Right cardiac atrium (tissue), 5 donors: Measurements from ENCODE around the gene KRTAP10-12. TPM values are rescaled to one million over a fixed set of nuclear protein-coding genes. Genes with fewer than 3 reads are reported as not detected.

Experiments used
- ATAC-seq, 2 donors: fragments of 200-7000 bp; cut with Tn5 transposase; one replicate each; pipeline versions ENCODE4 v1.8.0 to v1.9.1; 2020; ENCODE audit warnings: moderate library complexity in 2 of 2, mild to moderate bottlenecking in 1 of 2
- DNase-seq, 3 donors: peaks; one replicate each; pipeline ENCODE4 v3.0.0-alpha.2; 2020
- H3K27ac ChIP-seq: one replicate; pipeline ENCODE4 v1.5.1; 2013; ENCODE audit warnings: mild to moderate bottlenecking, low read length, control low read depth, moderate library complexity
- H3K27me3 ChIP-seq: one replicate; pipeline ENCODE4 v1.6.1; 2013; ENCODE audit not compliant: control insufficient read depth, insufficient read depth
- H3K4me1 ChIP-seq: one replicate; pipeline ENCODE4 v1.6.1; 2013; ENCODE audit warnings: low read length; ENCODE audit not compliant: control insufficient read depth, insufficient read depth
- H3K4me3 ChIP-seq: one replicate; pipeline ENCODE4 v1.5.1; 2013; ENCODE audit warnings: low read length, control low read depth
- H3K9me3 ChIP-seq: one replicate; pipeline ENCODE4 v1.6.1; 2013; ENCODE audit warnings: low read length; ENCODE audit not compliant: control insufficient read depth
- WGBS: extraction: QIAGEN DNeasy Blood & Tissue Kit; methylation state at CpG from one replicate; pipeline ENCODE4 v1.1.7; 2013; 5-methylcytosine and 5-hydroxymethylcytosine counted together
- intact Hi-C, 4 donors: fragments of 100-400 bp; cut with DNase I; formaldehyde crosslinking; loops; one replicate each; pipeline versions ENCODE4 v1.11.0 to v1.14.0; 2022 to 2023
- polyA plus RNA-seq: library from polyadenylated mRNA; stranded (reverse); fragments of 200-250 nt; gene quantifications from one replicate; pipeline ENCODE4 v1.2.3, GENCODE V29; 2013
- total RNA-seq, 4 donors: library from RNA; stranded (reverse); fragmentation: NEBNext Ultra II Directional; extraction: Animal tissue kit (Norgen Biotek cat#: 25700); gene quantifications; one replicate each; pipeline ENCODE4 v1.2.1, GENCODE V29; 2021
- donor health status: healthy with polysubstance abuse.
- donor health status: DM: no; HTN: yes; CAD: no.
- donor health status: DM: no; HTN: no; CAD: no.
- donor health status: DM: no; HTN: yes; CAD: no; lungs with severe emphysema.
- donor health status: DM: yes; HTN: yes; CAD: no.

KRTAP10-12 gene
- total and polyA plus RNA-seq, 5 donors, result not detected

GRCh38 chr21:44708866-44709425 is 12.0 kb downstream of the KRTAP10-12 start:
- DNase-seq (no peak), ATAC-seq (no peak)
- H3K27ac ChIP-seq, result peak overlapping the region; percentile 3
- intact Hi-C loops, result no loop called here
- WGBS, result 8% methylated on average over 25 of the region's 25 CpGs
- no peaks in the 10 kb centered on the region for H3K27me3 ChIP-seq
- no peaks in the 10 kb centered on the region for H3K9me3 ChIP-seq
- H3K4me3 ChIP-seq, result no peak overlapping the region
- H3K4me1 ChIP-seq, result no peaks in the 10 kb centered on the region

GRCh38 chr21:44709426-44710293 is 12.7 kb downstream of the KRTAP10-12 start:
- H3K9me3 ChIP-seq, result no peaks in the 10 kb centered on the region
- DNase-seq, result peak in 2 of 3 donors; percentile 57 to 65
- H3K27ac ChIP-seq, result peak overlapping the region; percentile 43
- peak; percentile 45 to 47 for ATAC-seq
- intact Hi-C loops, result no loop called here
- H3K4me3 ChIP-seq, result peak overlapping the region; percentile 4
- 2% methylated on average over 45 of the region's 45 CpGs for WGBS
- H3K27me3 ChIP-seq, result no peaks in the 10 kb centered on the region
- no peaks in the 10 kb centered on the region for H3K4me1 ChIP-seq

- Histone ChIP-seq H3K9me3 (no peaks in the 10 kb centered on the region), H3K4me1 (no peaks in the 10 kb centered on the region), H3K27me3 (no peaks in the 10 kb centered on the region), H3K4me3 (peak overlapping the region; percentile 4), H3K27ac (peak overlapping the region; percentile 43)
- DNase-seq (no peak), ATAC-seq (no peak)
- intact Hi-C loops, result no loop called here
- 2% methylated on average over 17 of the region's 17 CpGs for WGBS
These were observed 13.3 kb downstream of the KRTAP10-12 start for GRCh38 chr21:44710294-44710665.

- no peak overlapping the region for H3K4me3 ChIP-seq
- intact Hi-C loops, result no loop called here
- H3K4me1 ChIP-seq, result no peaks in the 10 kb centered on the region
- H3K9me3 ChIP-seq, result no peaks in the 10 kb centered on the region
- 7% methylated on average over 20 of the region's 20 CpGs for WGBS
- DNase-seq (peak in 1 of 3 donors; percentile 22), ATAC-seq (no peak)
- H3K27ac ChIP-seq, result no peak overlapping the region
- H3K27me3 ChIP-seq, result no peaks in the 10 kb centered on the region
These were observed 13.9 kb downstream of the KRTAP10-12 start for GRCh38 chr21:44710756-44711326.

GRCh38 chr21:44711327-44712202 is 14.6 kb downstream of the KRTAP10-12 start, which contains the start of gene TSPEAR:
Gene TSPEAR (minus strand): TSS chr21:44711572. CDS start chr21:44711514, 58 bp downstream.
- intact Hi-C loops, result no loop called here
- Histone ChIP-seq H3K4me1 (no peaks in the 10 kb centered on the region), H3K27me3 (no peaks in the 10 kb centered on the region), H3K9me3 (no peaks in the 10 kb centered on the region), H3K4me3 (no peak within 1 kb of the TSS), H3K27ac (no peak within 1 kb of the TSS)
- no peak for ATAC-seq
- DNase-seq, result peak in 1 of 3 donors; percentile 12
- WGBS, result 1% methylated on average over 41 of the region's 41 CpGs

GRCh38 chr21:44712203-44713028 is 15.4 kb downstream of the KRTAP10-12 start:
- H3K4me3 ChIP-seq, result no peak overlapping the region
- H3K27me3 ChIP-seq, result no peaks in the 10 kb centered on the region
- ATAC-seq (no peak), DNase-seq (peak in 1 of 3 donors; percentile 15)
- no peaks in the 10 kb centered on the region for H3K4me1 ChIP-seq
- H3K27ac ChIP-seq, result no peak overlapping the region
- no peaks in the 10 kb centered on the region for H3K9me3 ChIP-seq
- intact Hi-C loops, result no loop called here
- 19% methylated on average over 22 of the region's 22 CpGs for whole genome bisulfite sequencing

- Histone ChIP-seq H3K27ac (no peak overlapping the region), H3K9me3 (no peaks in the 10 kb centered on the region), H3K4me1 (no peaks in the 10 kb centered on the region), H3K27me3 (no peaks in the 10 kb centered on the region), H3K4me3 (no peak overlapping the region)
- intact Hi-C loops, result no loop called here
- WGBS, result 65% methylated on average over 9 of the region's 9 CpGs
- peak in 1 of 3 donors; percentile 18 for DNase-seq
- ATAC-seq, result no peak
These were observed 16.2 kb downstream of the KRTAP10-12 start for GRCh38 chr21:44713130-44713529.

- Histone ChIP-seq H3K27ac (no peak overlapping the region), H3K4me3 (no peak overlapping the region), H3K27me3 (no peaks in the 10 kb centered on the region), H3K9me3 (no peaks in the 10 kb centered on the region), H3K4me1 (no peaks in the 10 kb centered on the region)
- ATAC-seq (no peak), DNase-seq (no peak)
- WGBS, result 86% methylated on average over 10 of the region's 10 CpGs
- intact Hi-C loops, result no loop called here
These were observed 16.9 kb downstream of the KRTAP10-12 start for GRCh38 chr21:44713846-44714245.

- Histone ChIP-seq H3K9me3 (no peaks in the 10 kb centered on the region), H3K27me3 (no peaks in the 10 kb centered on the region), H3K4me1 (no peaks in the 10 kb centered on the region), H3K27ac (no peak overlapping the region), H3K4me3 (no peak overlapping the region)
- no peak for ATAC-seq
- intact Hi-C loops, result no loop called here
- 23% methylated on average over 8 of the region's 8 CpGs for WGBS
- no peak for DNase-seq
These were observed 17.9 kb downstream of the KRTAP10-12 start for GRCh38 chr21:44714905-44715304.

GRCh38 chr21:44716984-44717383 is 20.0 kb downstream of the KRTAP10-12 start:
- ATAC-seq (no peak), DNase-seq (no peak)
- no peaks in the 10 kb centered on the region for H3K27me3 ChIP-seq
- no peak overlapping the region for H3K27ac ChIP-seq
- H3K9me3 ChIP-seq, result no peaks in the 10 kb centered on the region
- intact Hi-C loops, result no loop called here
- H3K4me3 ChIP-seq, result no peak overlapping the region
- no peaks in the 10 kb centered on the region for H3K4me1 ChIP-seq
